GM19238 (cell line): Measurements from ENCODE around the gene TUT1.
A peak's percentile ranks its signal among the peaks of the same experiment; 100 is the strongest.
"Not testable (repeated sequence)": the region's sequence is repeated elsewhere in the genome, so short reads cannot be mapped to it uniquely, and the experiment has no call there.

Experiments used
- DNase-seq: peaks from one replicate; pipeline ENCODE4 v3.0.0; 2011; ENCODE audit warnings: low spot score; ENCODE audit not compliant: insufficient read length

Gene TUT1, protein sequence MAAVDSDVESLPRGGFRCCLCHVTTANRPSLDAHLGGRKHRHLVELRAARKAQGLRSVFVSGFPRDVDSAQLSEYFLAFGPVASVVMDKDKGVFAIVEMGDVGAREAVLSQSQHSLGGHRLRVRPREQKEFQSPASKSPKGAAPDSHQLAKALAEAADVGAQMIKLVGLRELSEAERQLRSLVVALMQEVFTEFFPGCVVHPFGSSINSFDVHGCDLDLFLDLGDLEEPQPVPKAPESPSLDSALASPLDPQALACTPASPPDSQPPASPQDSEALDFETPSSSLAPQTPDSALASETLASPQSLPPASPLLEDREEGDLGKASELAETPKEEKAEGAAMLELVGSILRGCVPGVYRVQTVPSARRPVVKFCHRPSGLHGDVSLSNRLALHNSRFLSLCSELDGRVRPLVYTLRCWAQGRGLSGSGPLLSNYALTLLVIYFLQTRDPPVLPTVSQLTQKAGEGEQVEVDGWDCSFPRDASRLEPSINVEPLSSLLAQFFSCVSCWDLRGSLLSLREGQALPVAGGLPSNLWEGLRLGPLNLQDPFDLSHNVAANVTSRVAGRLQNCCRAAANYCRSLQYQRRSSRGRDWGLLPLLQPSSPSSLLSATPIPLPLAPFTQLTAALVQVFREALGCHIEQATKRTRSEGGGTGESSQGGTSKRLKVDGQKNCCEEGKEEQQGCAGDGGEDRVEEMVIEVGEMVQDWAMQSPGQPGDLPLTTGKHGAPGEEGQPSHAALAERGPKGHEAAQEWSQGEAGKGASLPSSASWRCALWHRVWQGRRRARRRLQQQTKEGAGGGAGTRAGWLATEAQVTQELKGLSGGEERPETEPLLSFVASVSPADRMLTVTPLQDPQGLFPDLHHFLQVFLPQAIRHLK

GRCh38 chr11:62591448-62592145 lies at the start of gene TUT1:
TSS of gene TUT1 (minus strand) at chr11:62591523. CDS start at chr11:62591485, 38 bp downstream.
- peak; percentile 89 for DNase-seq

DNA sequence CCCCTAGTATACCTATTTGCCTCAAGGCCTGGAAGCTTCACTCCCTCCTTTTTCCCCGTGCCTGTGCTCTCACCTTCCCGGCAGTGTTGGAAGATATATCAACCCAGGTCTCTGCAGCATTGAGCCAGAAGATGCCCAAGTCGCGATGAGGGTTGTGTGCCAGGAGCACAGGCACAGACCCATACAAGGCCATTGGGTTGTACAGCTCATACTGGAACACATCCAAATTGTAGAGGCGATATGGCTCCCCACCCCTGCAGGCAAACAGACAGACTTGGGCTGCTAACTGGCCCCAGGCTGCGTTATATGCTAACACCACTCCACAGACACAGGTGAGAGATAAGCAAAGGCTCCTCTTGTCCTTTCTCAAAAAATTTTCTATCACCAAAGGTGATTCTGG lies 41.2 kb upstream of the TUT1 start:
- DNase-seq = no peak

DNA sequence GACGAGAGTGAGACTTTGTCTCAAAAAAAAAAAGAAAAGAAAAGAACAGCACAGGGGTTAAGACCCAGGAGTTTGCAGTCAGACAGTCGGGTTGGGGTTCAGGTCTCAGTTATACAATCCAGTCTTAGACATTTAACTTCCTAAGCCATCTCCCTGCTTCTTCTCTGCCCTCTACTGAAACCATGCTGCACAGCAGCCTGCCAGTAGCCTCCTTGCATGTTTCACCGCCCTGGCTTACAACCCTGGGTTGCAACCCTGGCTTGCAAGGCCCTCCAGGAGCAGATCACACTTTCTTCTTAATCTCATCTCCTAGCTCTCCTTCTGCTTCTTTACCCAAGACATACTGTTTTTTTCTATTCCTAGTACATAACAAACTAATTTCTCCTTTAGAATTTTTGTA lies 36.4 kb upstream of the TUT1 start:
- DNase-seq = no peak

DNA sequence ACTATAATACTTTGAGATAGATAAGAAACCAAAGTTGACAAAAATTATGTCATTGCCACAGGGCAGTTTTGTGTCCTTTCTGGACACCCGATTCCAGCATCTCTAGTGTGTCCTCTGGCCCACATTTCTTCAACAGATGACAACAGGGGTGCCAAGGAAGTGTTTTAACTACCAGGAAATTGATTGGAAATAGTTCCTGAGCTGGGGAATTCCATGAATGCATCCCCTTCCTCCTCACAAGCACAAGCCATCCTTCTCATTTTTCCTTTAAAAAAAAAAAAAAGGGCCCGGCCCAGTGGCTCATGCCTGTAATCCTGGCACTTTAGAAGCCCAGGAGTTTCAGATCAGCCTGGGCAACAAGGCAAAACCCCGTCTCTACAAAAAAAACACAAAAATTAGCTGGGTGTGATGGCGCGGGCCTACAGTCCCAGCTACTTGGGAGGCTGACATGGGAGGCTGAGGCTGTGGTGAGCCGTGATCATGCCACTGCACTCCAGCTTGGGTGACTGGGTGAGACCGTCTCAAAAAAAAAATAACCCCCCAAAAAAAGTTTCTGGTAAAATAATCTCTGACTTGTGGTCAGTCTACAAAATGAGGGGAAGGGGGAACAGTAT lies 31.3 kb upstream of the TUT1 start:
- DNase-seq = no peak

DNA sequence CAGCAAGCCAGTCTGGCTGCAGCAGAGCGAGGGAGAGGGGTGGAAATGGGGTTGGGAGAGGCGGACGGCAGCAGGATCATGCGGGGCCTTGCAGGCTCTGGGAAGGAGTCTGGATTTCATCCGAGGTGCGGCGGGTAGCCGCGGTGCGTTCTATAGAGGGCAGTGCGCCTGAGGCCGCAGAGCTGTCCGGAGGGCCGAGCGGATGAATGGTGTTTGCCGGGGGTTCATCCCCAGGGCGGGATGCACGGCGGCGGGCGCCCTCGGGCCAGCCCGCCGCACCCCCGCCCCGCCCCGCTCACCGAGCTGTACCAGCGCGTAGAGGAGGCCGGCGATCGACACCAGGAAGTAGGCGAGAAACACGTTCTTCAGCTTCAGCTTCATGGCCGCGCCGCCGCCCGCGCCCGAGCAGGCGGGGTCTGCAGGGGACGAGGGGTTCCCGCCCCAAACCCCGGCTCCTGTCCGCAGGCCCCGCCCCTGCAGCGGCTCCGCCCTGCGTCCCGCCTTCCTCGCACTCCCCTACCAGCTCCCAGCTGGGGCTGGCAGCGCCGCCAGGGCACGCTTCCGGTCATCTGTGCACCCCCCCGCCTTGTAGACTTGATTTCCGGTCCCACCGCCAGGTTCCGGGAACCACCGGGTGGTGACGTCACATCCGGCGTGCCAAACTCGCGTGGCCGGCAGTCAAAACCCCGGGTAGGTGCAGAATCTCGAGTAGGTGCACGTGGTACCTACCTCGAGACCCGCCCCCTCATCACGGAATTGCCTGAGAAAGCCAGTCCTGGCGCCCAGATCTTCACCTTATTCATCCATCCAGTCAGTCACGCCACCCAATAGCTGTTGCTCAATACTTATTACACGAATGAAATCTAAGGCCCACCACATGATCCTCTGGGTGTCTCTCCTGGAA lies 30.5 kb upstream of the TUT1 start, which contains the start of gene B3GAT3:
B3GAT3 (minus strand) TSS at position 420 of the 904 bp plus-strand sequence; CDS start at position 381, 39 bp downstream.
- DNase-seq = peak; percentile 99

DNA sequence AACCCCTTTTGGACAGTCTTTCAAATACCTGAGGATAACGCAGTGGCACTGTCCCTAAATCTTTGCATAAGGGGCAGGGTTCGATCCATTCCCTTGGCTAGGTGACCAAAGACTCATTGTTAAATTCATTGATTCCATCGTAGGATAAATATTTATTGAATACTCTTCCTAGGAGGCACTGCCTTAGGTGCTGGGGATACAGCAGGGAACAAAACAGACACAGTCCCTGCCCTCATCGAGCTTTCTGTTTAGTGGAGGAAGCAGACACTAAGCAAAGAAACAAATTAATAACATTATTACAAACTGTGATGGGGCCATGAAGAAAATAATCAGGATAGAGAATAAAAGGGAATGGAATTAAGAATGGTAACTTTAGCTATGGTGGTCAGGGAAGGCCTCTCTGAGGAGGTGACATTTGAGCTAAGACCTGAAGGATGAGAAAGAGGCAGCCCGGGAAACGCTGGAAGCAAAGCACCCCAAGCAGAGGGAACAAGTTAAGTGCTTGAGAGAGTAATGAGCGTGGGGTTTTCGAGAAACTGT lies 29.8 kb upstream of the TUT1 start:
- no peak for DNase-seq

GRCh38 chr11:62616957-62617356 lies 25.6 kb upstream of the TUT1 start:
- not testable (repeated sequence) for DNase-seq

GRCh38 chr11:62615521-62615920 lies 24.2 kb upstream of the TUT1 start:
- no peak for DNase-seq

DNA sequence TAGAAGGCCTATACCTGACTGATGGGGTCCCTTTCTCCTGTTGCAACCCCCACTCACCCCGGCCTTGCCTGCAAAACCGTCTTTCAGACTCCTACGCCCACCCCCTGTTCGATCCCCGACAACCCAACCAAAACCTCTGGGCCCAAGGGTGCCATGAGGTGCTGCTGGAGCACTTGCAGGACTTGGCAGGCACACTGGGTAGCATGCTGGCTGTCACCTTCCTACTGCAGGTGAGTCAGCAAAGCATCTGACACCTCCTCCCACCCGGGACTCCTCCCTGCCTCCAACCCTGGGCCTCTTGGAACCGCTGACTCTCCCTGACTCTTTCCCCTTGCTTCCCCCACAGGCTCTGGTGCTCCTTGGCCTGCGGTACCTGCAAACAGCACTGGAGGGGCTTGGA lies 23.0 kb upstream of the TUT1 start:
- no peak for DNase-seq

DNA sequence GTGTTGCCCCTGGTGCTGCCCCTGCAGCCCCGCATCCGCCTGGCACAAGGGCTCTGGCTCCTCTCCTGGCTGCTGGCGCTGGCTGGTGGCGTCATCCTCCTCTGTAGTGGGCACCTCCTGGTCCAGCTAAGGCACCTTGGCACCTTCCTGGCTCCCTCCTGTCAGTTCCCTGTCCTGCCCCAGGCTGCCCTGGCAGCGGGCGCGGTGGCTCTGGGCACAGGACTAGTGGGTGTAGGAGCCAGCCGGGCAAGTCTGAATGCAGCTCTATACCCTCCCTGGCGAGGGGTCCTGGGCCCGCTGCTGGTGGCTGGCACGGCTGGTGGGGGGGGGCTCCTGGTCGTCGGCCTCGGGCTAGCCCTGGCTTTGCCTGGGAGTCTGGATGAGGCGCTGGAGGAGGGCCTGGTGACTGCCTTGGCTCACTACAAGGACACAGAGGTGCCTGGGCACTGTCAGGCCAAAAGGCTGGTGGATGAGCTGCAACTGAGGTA lies 22.0 kb upstream of the TUT1 start:
- no peak for DNase-seq

- DNase-seq = peak; percentile 95
These were observed 21.3 kb upstream of the TUT1 start, which contains the start of the genes EML3 and ROM1 for GRCh38 chr11:62612366-62613290. TSS of gene EML3 (minus strand) at chr11:62612775. CDS start at chr11:62612457, 318 bp downstream. TSS of gene ROM1 (plus strand) at chr11:62613257. CDS start at chr11:62613282, 25 bp downstream.

- DNase-seq = peak; percentile 63
These were observed 20.5 kb upstream of the TUT1 start for GRCh38 chr11:62611705-62612365.

DNA sequence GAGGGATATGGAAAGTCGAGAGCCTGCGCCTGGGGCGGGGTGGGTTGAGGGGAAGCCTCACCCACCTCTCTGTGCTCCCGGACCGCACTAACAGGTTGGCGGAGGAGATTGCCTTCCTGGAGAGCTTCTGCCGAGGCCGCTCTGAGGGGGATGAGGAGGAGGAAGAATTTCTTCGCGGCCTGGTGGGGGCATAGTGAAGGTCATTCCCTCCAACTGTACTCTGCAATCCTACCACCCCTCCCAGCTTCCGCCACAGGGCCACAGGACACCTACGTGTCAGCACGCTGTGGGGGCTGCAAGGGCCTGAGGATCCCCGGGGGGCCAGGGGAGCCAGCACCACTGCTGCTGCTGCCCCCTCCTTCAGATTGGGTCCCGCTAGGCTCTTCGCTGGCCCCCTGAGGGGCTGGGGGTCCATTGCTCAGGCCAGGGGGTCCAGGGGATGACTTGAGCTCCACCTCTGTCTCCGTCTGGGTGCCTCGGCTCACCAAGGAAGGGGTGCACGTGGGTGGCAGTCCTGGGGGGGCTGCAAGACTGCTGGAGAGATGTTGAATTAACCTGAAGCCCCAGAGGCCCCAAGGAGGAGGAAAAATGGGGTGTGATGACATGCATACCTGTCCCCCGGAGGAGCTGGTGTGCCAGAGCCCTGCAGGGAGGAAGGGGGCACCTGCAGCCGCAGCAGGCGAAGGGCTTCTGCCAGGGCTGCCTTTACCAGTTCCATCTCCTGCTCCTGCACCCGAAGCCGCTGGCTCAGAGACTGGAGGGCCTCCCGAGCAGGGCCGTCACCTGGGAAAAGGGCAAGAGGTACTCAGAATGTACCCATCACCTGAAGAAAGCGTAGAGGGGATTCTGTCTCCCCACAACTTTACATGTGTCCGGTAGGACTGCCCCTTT lies 19.7 kb upstream of the TUT1 start:
- no peak for DNase-seq

GRCh38 chr11:62610403-62610802 lies 19.1 kb upstream of the TUT1 start:
- DNase-seq = no peak

GRCh38 chr11:62608776-62609175 lies 17.5 kb upstream of the TUT1 start:
- no peak for DNase-seq

DNA sequence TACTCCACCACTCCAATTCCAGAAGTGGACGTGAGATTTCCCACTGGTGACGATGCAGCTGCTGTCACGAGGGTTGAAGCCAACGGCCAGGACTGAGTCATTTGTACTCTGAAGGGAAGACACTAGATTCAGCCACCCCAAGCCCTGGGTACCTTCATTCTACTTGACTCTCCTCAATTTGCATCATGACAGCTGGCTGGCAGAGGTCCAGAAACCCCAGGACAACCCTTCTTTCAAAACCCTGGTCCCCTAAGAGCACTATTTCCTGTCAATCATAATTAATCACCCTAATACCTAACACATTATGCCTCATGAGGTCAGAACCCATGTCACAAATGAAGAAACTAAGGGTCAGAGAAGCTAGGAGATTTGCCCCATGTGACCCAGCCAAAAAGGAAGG lies 16.4 kb upstream of the TUT1 start:
- DNase-seq = no peak

DNA sequence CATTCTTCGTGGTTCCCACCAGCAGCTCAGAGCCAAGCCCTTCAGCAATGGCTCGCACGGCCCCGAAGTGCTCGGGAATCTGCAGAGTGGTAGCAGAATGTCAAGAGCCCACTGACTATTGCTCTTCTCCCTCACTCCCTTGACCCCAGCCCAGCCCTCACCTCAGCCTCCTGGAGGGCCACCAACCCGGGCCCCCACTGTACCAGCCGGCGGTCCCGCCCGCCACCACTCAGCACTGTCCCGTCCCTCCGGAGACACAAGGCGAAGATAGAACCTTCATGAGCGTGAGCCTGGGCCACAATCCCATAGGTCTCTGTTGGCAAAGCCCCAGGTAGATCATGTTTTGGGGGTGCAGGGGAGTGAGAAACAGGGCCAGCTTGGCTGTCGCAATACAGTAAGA lies 14.6 kb upstream of the TUT1 start:
- no peak for DNase-seq
